Loucy (cell line): ENCODE data around the gene RPS19.

Experiments
- H2AFZ ChIP-seq: fragments of 200-600 bp; sonication (generic); 2 replicates; pipeline ENCODE4 v1.6.0; 2016; ENCODE audit warnings: antibody characterized with exemption, mild to moderate bottlenecking, low read length, moderate library complexity
- H3F3A ChIP-seq: fragments of 200-600 bp; 2 replicates; pipeline ENCODE4 v1.6.0; 2016; ENCODE audit warnings: antibody characterized with exemption, low read depth, mild to moderate bottlenecking
- H3K27me3 ChIP-seq: fragments of 200-600 bp; sonication (generic); 2 replicates; pipeline ENCODE4 v1.6.1; 2014; ENCODE audit warnings: low read length, mild to moderate bottlenecking; ENCODE audit not compliant: insufficient read depth, poor library complexity, severe bottlenecking
- H3K36me3 ChIP-seq: fragments of 200-600 bp; sonication (generic); 2 replicates; pipeline ENCODE4 v1.6.1; 2016; ENCODE audit warnings: low read length; ENCODE audit not compliant: insufficient read depth
- H3K4me1 ChIP-seq: fragments of 200-600 bp; sonication (generic); 2 replicates; pipeline ENCODE4 v1.5.1; 2014; ENCODE audit warnings: low read length, mild to moderate bottlenecking; ENCODE audit not compliant: insufficient read depth, poor library complexity, severe bottlenecking
- H3K4me2 ChIP-seq: fragments of 200-600 bp; sonication (generic); 2 replicates; pipeline ENCODE4 v1.6.0; 2014; ENCODE audit warnings: antibody characterized with exemption, low read length, low read depth, mild to moderate bottlenecking; ENCODE audit not compliant: poor library complexity, severe bottlenecking
- H3K4me3 ChIP-seq: fragments of 200-600 bp; sonication (generic); 2 replicates; pipeline ENCODE4 v1.5.1; 2014; ENCODE audit warnings: low read length, mild to moderate bottlenecking, mixed read lengths; ENCODE audit not compliant: poor library complexity, severe bottlenecking
- H3K79me2 ChIP-seq: fragments of 200-600 bp; sonication (generic); 2 replicates; pipeline ENCODE4 v1.6.1; 2014; ENCODE audit warnings: low read length; ENCODE audit not compliant: insufficient read depth
- H3K9ac ChIP-seq: fragments of 200-600 bp; sonication (generic); 2 replicates; pipeline ENCODE4 v1.6.0; 2014; ENCODE audit warnings: mild to moderate bottlenecking, low read depth, low read length, moderate library complexity; ENCODE audit not compliant: poor library complexity, severe bottlenecking
- H3K9me2 ChIP-seq: fragments of 200-600 bp; sonication (generic); replicated peaks from 2 replicates; pipeline ENCODE4 v1.6.1; 2016; ENCODE audit warnings: low read depth, low read length, mixed read lengths
- H3K9me3 ChIP-seq: fragments of 200-600 bp; sonication (generic); 2 replicates; pipeline ENCODE4 v1.6.1; 2014; ENCODE audit warnings: mild to moderate bottlenecking, antibody characterized with exemption, low read length, low read depth; ENCODE audit not compliant: insufficient read depth
- H4K20me1 ChIP-seq: fragments of 200-600 bp; sonication (generic); 2 replicates; pipeline ENCODE4 v1.6.0; 2014; ENCODE audit warnings: antibody characterized with exemption, low read length, mild to moderate bottlenecking; ENCODE audit not compliant: insufficient read depth, poor library complexity, severe bottlenecking
- CTCF ChIP-seq: fragments of 200-600 bp; sonication (generic); conservative IDR thresholded peaks from 2 replicates; pipeline ENCODE4 v1.5.1; 2014; ENCODE audit warnings: mild to moderate bottlenecking, antibody characterized with exemption, low read length
- EZH2phosphoT487 ChIP-seq: fragments of 200-600 bp; IDR thresholded peaks from 2 replicates; pipeline ENCODE4 v1.6.1; 2018; ENCODE audit warnings: antibody characterized with exemption, mild to moderate bottlenecking, moderate library complexity, borderline replicate concordance

Gene RPS19

GRCh38 chr19:41915021-41915775 is 55.1 kb downstream of the RPS19 start:
- no peaks in the 10 kb centered on the region; the same call in 1 of the 2 replicates for H3K36me3 ChIP-seq
- H3K79me2 ChIP-seq, result no peaks in the 10 kb centered on the region
- no peaks in the 10 kb centered on the region for H3K4me1 ChIP-seq
- H3K9me2 ChIP-seq, result no peaks in the 10 kb centered on the region
- H3K9me3 ChIP-seq, result no peaks in the 10 kb centered on the region
- no peaks in the 10 kb centered on the region for H3F3A ChIP-seq
- no peak for TF ChIP-seq CTCF
- no peak for TF ChIP-seq EZH2phosphoT487
- H4K20me1 ChIP-seq, result no peaks in the 10 kb centered on the region
- no peaks in the 10 kb centered on the region for H3K27me3 ChIP-seq
- no peak overlapping the region for H3K4me2 ChIP-seq
- H3K9ac ChIP-seq, result no peak overlapping the region
- no peak overlapping the region for H3K4me3 ChIP-seq
- no peak overlapping the region for H2AFZ ChIP-seq

GRCh38 chr19:41915776-41916414 is 55.8 kb downstream of the RPS19 start:
- Histone ChIP-seq H2AFZ (no peak overlapping the region), H3K36me3 (no peaks in the 10 kb centered on the region), H3K4me3 (no peak overlapping the region), H3K79me2 (no peaks in the 10 kb centered on the region), H4K20me1 (no peaks in the 10 kb centered on the region), H3K9me2 (no peaks in the 10 kb centered on the region), H3K4me2 (no peak overlapping the region), H3K4me1 (no peaks in the 10 kb centered on the region), H3K27me3 (no peaks in the 10 kb centered on the region), H3K9ac (no peak overlapping the region), H3K9me3 (no peaks in the 10 kb centered on the region), H3F3A (no peaks in the 10 kb centered on the region)
- no peak for TF ChIP-seq EZH2phosphoT487
- TF ChIP-seq CTCF, result no peak

- no peaks in the 10 kb centered on the region for H3K79me2 ChIP-seq
- H3K36me3 ChIP-seq, result no peaks in the 10 kb centered on the region
- no peak overlapping the region for H3K4me3 ChIP-seq
- H3K4me2 ChIP-seq, result no peak overlapping the region
- no peaks in the 10 kb centered on the region for H3K27me3 ChIP-seq
- no peaks in the 10 kb centered on the region for H3F3A ChIP-seq
- H3K4me1 ChIP-seq, result no peaks in the 10 kb centered on the region
- TF ChIP-seq EZH2phosphoT487, result no peak
- TF ChIP-seq CTCF, result no peak
- H4K20me1 ChIP-seq, result no peaks in the 10 kb centered on the region
- H3K9me3 ChIP-seq, result no peaks in the 10 kb centered on the region
- no peak overlapping the region for H2AFZ ChIP-seq
- no peak overlapping the region for H3K9ac ChIP-seq
- H3K9me2 ChIP-seq, result no peaks in the 10 kb centered on the region
These were observed 57.6 kb downstream of the RPS19 start for GRCh38 chr19:41917676-41918075.
